ENCODE data around the gene CHCHD3.

GRCh38 chr7:133044722-133045473, 37.0 kb downstream of the CHCHD3 start:
- no peak for TF ChIP-seq CTCF (conservative IDR thresholded peaks at IDR 0.05; ENCODE audit: low read depth, low read length)
- TF ChIP-seq EZH2 (IDR thresholded peaks at IDR 0.05; ENCODE audit: low read length, unreplicated experiment): no peak
- TF ChIP-seq EZH2phosphoT487 (IDR thresholded peaks at IDR 0.05; ENCODE audit: borderline replicate concordance, low read length): no peak
